ENCODE measurements around the gene RLF. TPM values are rescaled to one million over a fixed set of nuclear protein-coding genes. Genes with fewer than 3 reads are reported as not detected.

Gene RLF
- total and polyA plus RNA-seq, 2 donors (not counting 1 experiment from before 2014, with no cell fraction given): 12.4 to 20.8 TPM

GRCh38 chr1:40256401-40257084 lies 95.4 kb downstream of the RLF start:
- Histone ChIP-seq H3K27ac (ENCODE audit: insufficient read depth, low read length) (peak overlapping the region; percentile 100), H3K4me1 (ENCODE audit: control insufficient read depth, extremely low read depth, insufficient read depth, low read length) (peaks cover 2% of the 10 kb centered on the region), H3K27me3 (ENCODE audit: control insufficient read depth, insufficient read depth, low read length) (no peaks in the 10 kb centered on the region), H2AFZ (ENCODE audit: low read length) (peak overlapping the region; percentile 29), H3K79me2 (ENCODE audit: control insufficient read depth, insufficient read depth, low read length) (peaks cover 41% of the 10 kb centered on the region), H3K9ac (ENCODE audit: insufficient read depth, low read length) (no peak overlapping the region), H3K4me2 (ENCODE audit: extremely low read depth, insufficient read depth, low read length) (peak overlapping the region; percentile 94), H3K9me3 (ENCODE audit: control insufficient read depth, insufficient read depth, low read depth, low read length) (no peaks in the 10 kb centered on the region), H4K20me1 (ENCODE audit: control insufficient read depth, extremely low read depth, insufficient read depth, low read length) (no peaks in the 10 kb centered on the region), H3K36me3 (ENCODE audit: control insufficient read depth, insufficient read depth, low read length) (peaks cover 1% of the 10 kb centered on the region), H3K4me3 (replicated peaks in 1 of 4; ENCODE audit: control extremely low read depth in 1 of 4, insufficient read depth in 1 of 4, low read depth in 3 of 4, low read length in 4 of 4) (peak overlapping the region; percentile 95 to 100 (median 98))
- DNase-seq (ENCODE audit: low read depth in 2 of 2): no peak
- TF ChIP-seq CTCF (conservative IDR thresholded peaks at IDR 0.05 in 1 of 2, IDR thresholded peaks at IDR 0.05 in 1 of 2; ENCODE audit: low read depth in 1 of 2, low read length in 2 of 2): no peak
- TF ChIP-seq EZH2 (IDR thresholded peaks at IDR 0.05; ENCODE audit: low read length, missing control alignments): no peak

- H3K9ac ChIP-seq (ENCODE audit: insufficient read depth, low read length): peak overlapping the region; percentile 99
- no peaks in the 10 kb centered on the region for H4K20me1 ChIP-seq (ENCODE audit: control insufficient read depth, extremely low read depth, insufficient read depth, low read length)
- H3K79me2 ChIP-seq (ENCODE audit: control insufficient read depth, insufficient read depth, low read length): peaks cover 41% of the 10 kb centered on the region
- H3K36me3 ChIP-seq (ENCODE audit: control insufficient read depth, insufficient read depth, low read length): peaks cover 1% of the 10 kb centered on the region
- TF ChIP-seq EZH2 (IDR thresholded peaks at IDR 0.05; ENCODE audit: low read length, missing control alignments) (no peak), CTCF (conservative IDR thresholded peaks at IDR 0.05 in 1 of 2, IDR thresholded peaks at IDR 0.05 in 1 of 2; ENCODE audit: low read depth in 1 of 2, low read length in 2 of 2) (no peak)
- no peaks in the 10 kb centered on the region for H3K9me3 ChIP-seq (ENCODE audit: control insufficient read depth, insufficient read depth, low read depth, low read length)
- no peaks in the 10 kb centered on the region for H3K27me3 ChIP-seq (ENCODE audit: control insufficient read depth, insufficient read depth, low read length)
- H3K4me2 ChIP-seq (ENCODE audit: extremely low read depth, insufficient read depth, low read length): peak overlapping the region; percentile 94
- peak overlapping the region; percentile 96 for H2AFZ ChIP-seq (ENCODE audit: low read length)
- peaks cover 2% of the 10 kb centered on the region for H3K4me1 ChIP-seq (ENCODE audit: control insufficient read depth, extremely low read depth, insufficient read depth, low read length)
- peak overlapping the region; percentile 95 to 100 (median 98) for H3K4me3 ChIP-seq (replicated peaks in 1 of 4; ENCODE audit: control extremely low read depth in 1 of 4, insufficient read depth in 1 of 4, low read depth in 3 of 4, low read length in 4 of 4)
- H3K27ac ChIP-seq (ENCODE audit: insufficient read depth, low read length): peak overlapping the region; percentile 100
- DNase-seq (ENCODE audit: low read depth in 2 of 2): no peak
Observed at GRCh38 chr1:40257313-40257687, 96.1 kb downstream of the RLF start.

DNA sequence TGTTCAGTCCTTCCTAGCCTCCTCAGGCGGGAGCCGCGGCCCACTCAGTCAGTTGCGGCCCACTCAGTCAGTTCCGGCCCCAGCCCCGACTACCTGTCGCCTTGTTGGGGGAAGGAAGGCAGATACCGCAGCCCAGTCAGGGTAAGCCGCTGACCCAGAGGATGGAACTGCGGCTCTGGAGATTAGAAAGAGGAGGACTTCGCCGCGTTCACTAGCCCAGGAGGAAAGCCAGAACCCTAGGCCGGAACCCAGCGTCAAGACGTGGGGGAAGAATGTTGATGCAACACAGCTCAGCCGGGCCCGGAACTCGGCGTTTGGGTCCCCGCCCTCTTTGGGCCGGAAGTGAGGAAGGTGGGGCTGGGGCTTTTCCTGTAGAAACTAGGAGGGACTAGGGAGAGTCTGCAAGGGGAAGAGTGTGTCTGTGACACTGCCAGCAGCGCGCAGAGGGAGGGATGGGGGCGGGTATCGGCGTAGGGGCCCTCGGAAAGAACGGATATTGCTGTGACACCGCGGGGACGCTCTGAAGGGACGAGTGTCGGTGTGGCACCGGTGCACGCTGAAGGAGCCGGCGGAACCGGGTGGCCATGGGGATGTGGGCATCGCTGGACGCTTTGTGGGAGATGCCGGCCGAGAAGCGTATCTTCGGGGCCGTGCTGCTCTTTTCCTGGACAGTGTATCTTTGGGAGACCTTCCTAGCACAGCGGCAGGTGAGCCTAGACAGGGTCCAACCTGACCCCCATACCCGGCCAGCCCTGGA lies 96.7 kb downstream of the RLF start, which contains the start of gene ZMPSTE24:
Gene ZMPSTE24, plus strand, starts transcription at position 549 of the 757 bp plus-strand sequence. Its CDS starts 36 bp downstream, at position 585.
- Histone ChIP-seq H3K27ac (ENCODE audit: insufficient read depth, low read length) (peak within 1 kb of the TSS; percentile 100), H3K9ac (ENCODE audit: insufficient read depth, low read length) (peak within 1 kb of the TSS; percentile 99), H2AFZ (ENCODE audit: low read length) (peak within 1 kb of the TSS; percentile 96), H3K4me2 (ENCODE audit: extremely low read depth, insufficient read depth, low read length) (peak within 1 kb of the TSS; percentile 94), H4K20me1 (ENCODE audit: control insufficient read depth, extremely low read depth, insufficient read depth, low read length) (no peaks in the 10 kb centered on the region), H3K4me1 (ENCODE audit: control insufficient read depth, extremely low read depth, insufficient read depth, low read length) (peaks cover 2% of the 10 kb centered on the region), H3K9me3 (ENCODE audit: control insufficient read depth, insufficient read depth, low read depth, low read length) (no peaks in the 10 kb centered on the region), H3K79me2 (ENCODE audit: control insufficient read depth, insufficient read depth, low read length) (peaks cover 44% of the 10 kb centered on the region), H3K27me3 (ENCODE audit: control insufficient read depth, insufficient read depth, low read length) (no peaks in the 10 kb centered on the region), H3K4me3 (replicated peaks in 1 of 4; ENCODE audit: control extremely low read depth in 1 of 4, insufficient read depth in 1 of 4, low read depth in 3 of 4, low read length in 4 of 4) (peak within 1 kb of the TSS; percentile 95 to 100 (median 98)), H3K36me3 (ENCODE audit: control insufficient read depth, insufficient read depth, low read length) (peaks cover 3% of the 10 kb centered on the region)
- DNase-seq (ENCODE audit: low read depth in 2 of 2): peak; percentile 99
- no peak for TF ChIP-seq CTCF (conservative IDR thresholded peaks at IDR 0.05 in 1 of 2, IDR thresholded peaks at IDR 0.05 in 1 of 2; ENCODE audit: low read depth in 1 of 2, low read length in 2 of 2)
- no peak for TF ChIP-seq EZH2 (IDR thresholded peaks at IDR 0.05; ENCODE audit: low read length, missing control alignments)

Measured in fibroblast of lung (primary cell).